Fibroblast of lung (primary cell): ENCODE measurements around the gene SMARCC1.

Experiments used
- EZH2 ChIP-seq: IDR thresholded peaks from 2 replicates; pipeline ENCODE4 v1.5.1; 2012; ENCODE audit warnings: low read length, control low read depth, mild to moderate bottlenecking; ENCODE audit errors: missing control alignments
- TF ChIP-seq, protein P1 (sequence below), 2 donors: IDR thresholded peaks in 1 of 2; conservative IDR thresholded peaks in 1 of 2; 1 replicate in 1 of 2; 2 replicates in 1 of 2; pipeline ENCODE4 v1.5.1; 2011 to 2012; ENCODE audit warnings: low read length in 2 of 2, control low read depth in 1 of 2, inconsistent platforms in 1 of 2, low read depth in 1 of 2, mild to moderate bottlenecking in 1 of 2

- no peak for TF ChIP-seq EZH2
- TF ChIP-seq, protein P1, sequence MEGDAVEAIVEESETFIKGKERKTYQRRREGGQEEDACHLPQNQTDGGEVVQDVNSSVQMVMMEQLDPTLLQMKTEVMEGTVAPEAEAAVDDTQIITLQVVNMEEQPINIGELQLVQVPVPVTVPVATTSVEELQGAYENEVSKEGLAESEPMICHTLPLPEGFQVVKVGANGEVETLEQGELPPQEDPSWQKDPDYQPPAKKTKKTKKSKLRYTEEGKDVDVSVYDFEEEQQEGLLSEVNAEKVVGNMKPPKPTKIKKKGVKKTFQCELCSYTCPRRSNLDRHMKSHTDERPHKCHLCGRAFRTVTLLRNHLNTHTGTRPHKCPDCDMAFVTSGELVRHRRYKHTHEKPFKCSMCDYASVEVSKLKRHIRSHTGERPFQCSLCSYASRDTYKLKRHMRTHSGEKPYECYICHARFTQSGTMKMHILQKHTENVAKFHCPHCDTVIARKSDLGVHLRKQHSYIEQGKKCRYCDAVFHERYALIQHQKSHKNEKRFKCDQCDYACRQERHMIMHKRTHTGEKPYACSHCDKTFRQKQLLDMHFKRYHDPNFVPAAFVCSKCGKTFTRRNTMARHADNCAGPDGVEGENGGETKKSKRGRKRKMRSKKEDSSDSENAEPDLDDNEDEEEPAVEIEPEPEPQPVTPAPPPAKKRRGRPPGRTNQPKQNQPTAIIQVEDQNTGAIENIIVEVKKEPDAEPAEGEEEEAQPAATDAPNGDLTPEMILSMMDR (conservative IDR thresholded peaks at IDR 0.05 in 1 of 2, IDR thresholded peaks at IDR 0.05 in 1 of 2; ENCODE audit: low read depth in 1 of 2, low read length in 2 of 2) = no peak
These were observed 151.9 kb downstream of the SMARCC1 start for GRCh38 chr3:47629770-47630169.
